ENCODE data around the gene LY6G6F.
A peak's percentile ranks its signal among the peaks of the same experiment; 100 is the strongest.

The LY6G6F gene

GRCh38 chr6:31665501-31666336 is 40.9 kb upstream of the LY6G6F start, which contains the start of gene CSNK2B:
TSS of gene CSNK2B (plus strand) at chr6:31666080. CDS start at chr6:31666832, 752 bp downstream.
- peak; percentile 98 for DNase-seq (ENCODE audit: low read depth)
- peak within 1 kb of the TSS; percentile 98 for H3K4me3 ChIP-seq (ENCODE audit: low read depth, low read length)
- TF ChIP-seq, protein P1, sequence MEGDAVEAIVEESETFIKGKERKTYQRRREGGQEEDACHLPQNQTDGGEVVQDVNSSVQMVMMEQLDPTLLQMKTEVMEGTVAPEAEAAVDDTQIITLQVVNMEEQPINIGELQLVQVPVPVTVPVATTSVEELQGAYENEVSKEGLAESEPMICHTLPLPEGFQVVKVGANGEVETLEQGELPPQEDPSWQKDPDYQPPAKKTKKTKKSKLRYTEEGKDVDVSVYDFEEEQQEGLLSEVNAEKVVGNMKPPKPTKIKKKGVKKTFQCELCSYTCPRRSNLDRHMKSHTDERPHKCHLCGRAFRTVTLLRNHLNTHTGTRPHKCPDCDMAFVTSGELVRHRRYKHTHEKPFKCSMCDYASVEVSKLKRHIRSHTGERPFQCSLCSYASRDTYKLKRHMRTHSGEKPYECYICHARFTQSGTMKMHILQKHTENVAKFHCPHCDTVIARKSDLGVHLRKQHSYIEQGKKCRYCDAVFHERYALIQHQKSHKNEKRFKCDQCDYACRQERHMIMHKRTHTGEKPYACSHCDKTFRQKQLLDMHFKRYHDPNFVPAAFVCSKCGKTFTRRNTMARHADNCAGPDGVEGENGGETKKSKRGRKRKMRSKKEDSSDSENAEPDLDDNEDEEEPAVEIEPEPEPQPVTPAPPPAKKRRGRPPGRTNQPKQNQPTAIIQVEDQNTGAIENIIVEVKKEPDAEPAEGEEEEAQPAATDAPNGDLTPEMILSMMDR (conservative IDR thresholded peaks at IDR 0.05; ENCODE audit: low read depth, low read length) = peak; percentile 5

GRCh38 chr6:31666337-31666965 is 40.2 kb upstream of the LY6G6F start:
- peak; percentile 39 for DNase-seq (ENCODE audit: low read depth)
- peak overlapping the region; percentile 98 for H3K4me3 ChIP-seq (ENCODE audit: low read depth, low read length)
- TF ChIP-seq, protein P1 (conservative IDR thresholded peaks at IDR 0.05; ENCODE audit: low read depth, low read length) = no peak

DNA sequence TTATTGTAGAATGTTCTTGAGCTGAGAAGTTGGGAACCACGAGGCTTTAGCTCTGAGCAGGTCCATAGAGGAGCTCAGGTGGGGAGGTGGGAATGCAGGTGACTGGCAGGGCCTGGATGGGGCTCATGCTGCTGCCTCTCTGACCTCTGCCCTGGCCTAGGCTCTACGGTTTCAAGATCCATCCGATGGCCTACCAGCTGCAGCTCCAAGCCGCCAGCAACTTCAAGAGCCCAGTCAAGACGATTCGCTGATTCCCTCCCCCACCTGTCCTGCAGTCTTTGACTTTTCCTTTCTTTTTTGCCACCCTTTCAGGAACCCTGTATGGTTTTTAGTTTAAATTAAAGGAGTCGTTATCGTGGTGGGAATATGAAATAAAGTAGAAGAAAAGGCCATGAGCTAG is 37.0 kb upstream of the LY6G6F start, which contains the start of gene LY6G5B:
Gene LY6G5B, plus strand, starts transcription at position 301 of the 400 bp plus-strand sequence. CDS start 975 bp downstream, outside the sequence.
- no peak for DNase-seq (ENCODE audit: low read depth)
- TF ChIP-seq, protein P1 (conservative IDR thresholded peaks at IDR 0.05; ENCODE audit: low read depth, low read length) = no peak
- H3K4me3 ChIP-seq (ENCODE audit: low read depth, low read length) = no peak within 1 kb of the TSS

DNA sequence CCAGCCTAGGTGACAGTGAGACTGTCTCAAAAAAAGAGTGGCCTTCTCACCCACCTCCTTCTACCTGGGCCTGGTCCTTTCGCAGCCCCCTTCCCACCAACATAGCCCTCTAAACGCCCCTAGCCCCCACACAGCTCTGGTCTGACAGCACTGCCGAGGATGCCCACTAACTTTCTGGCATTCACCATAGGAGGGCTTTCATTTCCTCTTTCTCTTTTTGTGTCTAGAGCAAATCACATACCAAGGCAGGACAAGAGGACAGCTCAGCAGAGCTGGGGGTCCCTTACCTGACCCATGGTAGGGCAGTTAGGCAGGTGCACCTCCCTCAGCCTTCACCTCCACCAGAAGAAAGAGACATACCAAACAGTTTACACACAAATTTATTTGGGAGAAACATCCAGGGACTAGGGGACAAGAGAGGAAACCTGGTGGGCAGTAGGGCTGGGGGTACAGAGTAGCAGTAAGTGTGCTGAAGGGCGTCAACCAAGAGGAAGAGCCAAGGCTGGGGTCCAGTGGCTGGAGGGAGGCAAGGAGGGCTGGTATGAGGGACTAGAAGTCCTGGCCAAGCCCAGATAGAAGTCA is 30.3 kb upstream of the LY6G6F start:
- H3K4me3 ChIP-seq (ENCODE audit: low read depth, low read length) = no peak overlapping the region
- no peak for DNase-seq (ENCODE audit: low read depth)
- TF ChIP-seq, protein P1 (conservative IDR thresholded peaks at IDR 0.05; ENCODE audit: low read depth, low read length) = no peak

DNA sequence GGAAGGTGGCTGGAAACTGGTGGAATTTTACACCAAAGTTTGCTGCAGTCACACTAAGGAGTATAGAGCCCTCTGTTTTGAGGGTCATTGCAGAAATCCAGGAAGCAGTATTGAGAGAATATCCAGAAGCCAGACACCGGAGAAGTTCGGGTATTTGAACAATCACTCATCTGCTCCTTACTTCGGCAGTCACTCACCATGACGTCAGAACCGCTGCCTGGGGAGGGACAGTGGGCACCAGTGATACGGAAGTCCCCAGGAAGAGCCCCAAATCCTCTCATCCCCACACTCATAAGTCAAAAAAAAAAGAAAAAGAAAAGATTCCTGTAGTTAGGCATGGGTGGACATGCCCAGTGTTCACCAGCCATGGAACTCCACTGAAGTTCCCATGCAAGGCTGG is 29.8 kb upstream of the LY6G6F start:
- no peak for DNase-seq (ENCODE audit: low read depth)
- TF ChIP-seq, protein P1 (conservative IDR thresholded peaks at IDR 0.05; ENCODE audit: low read depth, low read length) = no peak
- H3K4me3 ChIP-seq (ENCODE audit: low read depth, low read length) = no peak overlapping the region

- no peak overlapping the region for H3K4me3 ChIP-seq (ENCODE audit: low read depth, low read length)
- no peak for DNase-seq (ENCODE audit: low read depth)
- TF ChIP-seq, protein P1 (conservative IDR thresholded peaks at IDR 0.05; ENCODE audit: low read depth, low read length) = no peak
Observed at GRCh38 chr6:31677955-31678354, 28.7 kb upstream of the LY6G6F start.

Data from choroid plexus epithelial cell (primary cell).